HEK293T (cell line): ENCODE data around the gene GRID2.

ENCODE experiments used
- ARNT ChIP-seq: fragments of 450-650 bp; IDR thresholded peaks from 2 replicates; pipeline ENCODE4 v1.6.1; 2017; ENCODE audit warnings: mild to moderate bottlenecking
- BHLHE40 ChIP-seq: fragments of 450-650 bp; IDR thresholded peaks from 2 replicates; pipeline ENCODE4 v1.6.1; 2016; ENCODE audit warnings: mild to moderate bottlenecking, moderate library complexity, borderline replicate concordance
- ELF4 ChIP-seq: fragments of 450-650 bp; IDR thresholded peaks from 2 replicates; pipeline ENCODE4 v1.6.1; 2017; ENCODE audit warnings: antibody characterized with exemption
- FOXA1 ChIP-seq: fragments of 450-650 bp; IDR thresholded peaks from 2 replicates; pipeline ENCODE4 v1.6.1; 2016; ENCODE audit warnings: mild to moderate bottlenecking
- FOXK2 ChIP-seq: fragments of 450-650 bp; IDR thresholded peaks from 2 replicates; pipeline ENCODE4 v1.6.1; 2016; ENCODE audit warnings: mild to moderate bottlenecking
- HDGF ChIP-seq: fragments of 450-650 bp; IDR thresholded peaks from 2 replicates; pipeline ENCODE4 v1.6.1; 2017; ENCODE audit warnings: antibody characterized with exemption, borderline replicate concordance
- L3MBTL2 ChIP-seq: fragments of 450-650 bp; conservative IDR thresholded peaks from 2 replicates; pipeline ENCODE4 v1.6.1; 2016; ENCODE audit warnings: mild to moderate bottlenecking
- LEF1 ChIP-seq: fragments of 450-650 bp; IDR thresholded peaks from 2 replicates; pipeline ENCODE4 v1.6.1; 2017; ENCODE audit warnings: mild to moderate bottlenecking, borderline replicate concordance
- SP1 ChIP-seq: fragments of 450-650 bp; IDR thresholded peaks from 2 replicates; pipeline ENCODE4 v1.6.1; 2017
- TARDBP ChIP-seq: fragments of 450-650 bp; IDR thresholded peaks from 2 replicates; pipeline ENCODE4 v1.6.1; 2016
- ZNF384 ChIP-seq: fragments of 450-650 bp; IDR thresholded peaks from 2 replicates; pipeline ENCODE4 v1.6.1; 2016
- TF ChIP-seq, protein P1 (sequence below): fragments of 450-650 bp; IDR thresholded peaks from 2 replicates; pipeline ENCODE4 v1.6.1; 2016

DNA sequence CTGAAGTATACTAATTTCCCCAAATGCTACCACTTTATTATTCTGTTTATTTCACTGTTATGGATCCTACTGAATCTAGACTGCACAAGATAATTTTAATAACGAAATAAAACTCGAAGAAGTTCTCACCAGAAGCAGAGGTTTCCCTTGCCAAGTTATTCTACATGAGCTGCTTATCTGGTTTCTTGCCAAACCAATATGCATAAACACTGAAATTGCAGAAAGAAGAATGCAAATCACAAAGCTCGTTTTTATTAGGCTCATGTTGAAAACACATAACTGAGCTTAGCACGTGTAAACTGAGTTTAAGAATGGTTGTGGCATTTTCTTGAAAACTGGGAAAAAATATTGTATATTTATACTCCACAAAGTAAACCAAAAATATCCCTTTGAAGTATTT, 35.9 kb downstream of the GRID2 start:
- TF ChIP-seq BHLHE40 (no peak), TARDBP (no peak), SP1 (no peak), LEF1 (no peak), L3MBTL2 (no peak), ARNT (no peak), ELF4 (no peak), HDGF (no peak), ZNF384 (no peak), FOXK2 (no peak), FOXA1 (no peak)
- TF ChIP-seq, protein P1, sequence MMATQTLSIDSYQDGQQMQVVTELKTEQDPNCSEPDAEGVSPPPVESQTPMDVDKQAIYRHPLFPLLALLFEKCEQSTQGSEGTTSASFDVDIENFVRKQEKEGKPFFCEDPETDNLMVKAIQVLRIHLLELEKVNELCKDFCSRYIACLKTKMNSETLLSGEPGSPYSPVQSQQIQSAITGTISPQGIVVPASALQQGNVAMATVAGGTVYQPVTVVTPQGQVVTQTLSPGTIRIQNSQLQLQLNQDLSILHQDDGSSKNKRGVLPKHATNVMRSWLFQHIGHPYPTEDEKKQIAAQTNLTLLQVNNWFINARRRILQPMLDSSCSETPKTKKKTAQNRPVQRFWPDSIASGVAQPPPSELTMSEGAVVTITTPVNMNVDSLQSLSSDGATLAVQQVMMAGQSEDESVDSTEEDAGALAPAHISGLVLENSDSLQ: no peak
